HG03045 (cell line): ENCODE results near the gene PSMB5.

Experiments
- ATAC-seq: cut with Tn5 transposase; IDR thresholded peaks from one replicate; pipeline ENCODE4 v1.9.1; 2021; ENCODE audit warnings: mild to moderate bottlenecking, moderate library complexity; ENCODE audit not compliant: unreplicated experiment

The PSMB5 gene

DNA sequence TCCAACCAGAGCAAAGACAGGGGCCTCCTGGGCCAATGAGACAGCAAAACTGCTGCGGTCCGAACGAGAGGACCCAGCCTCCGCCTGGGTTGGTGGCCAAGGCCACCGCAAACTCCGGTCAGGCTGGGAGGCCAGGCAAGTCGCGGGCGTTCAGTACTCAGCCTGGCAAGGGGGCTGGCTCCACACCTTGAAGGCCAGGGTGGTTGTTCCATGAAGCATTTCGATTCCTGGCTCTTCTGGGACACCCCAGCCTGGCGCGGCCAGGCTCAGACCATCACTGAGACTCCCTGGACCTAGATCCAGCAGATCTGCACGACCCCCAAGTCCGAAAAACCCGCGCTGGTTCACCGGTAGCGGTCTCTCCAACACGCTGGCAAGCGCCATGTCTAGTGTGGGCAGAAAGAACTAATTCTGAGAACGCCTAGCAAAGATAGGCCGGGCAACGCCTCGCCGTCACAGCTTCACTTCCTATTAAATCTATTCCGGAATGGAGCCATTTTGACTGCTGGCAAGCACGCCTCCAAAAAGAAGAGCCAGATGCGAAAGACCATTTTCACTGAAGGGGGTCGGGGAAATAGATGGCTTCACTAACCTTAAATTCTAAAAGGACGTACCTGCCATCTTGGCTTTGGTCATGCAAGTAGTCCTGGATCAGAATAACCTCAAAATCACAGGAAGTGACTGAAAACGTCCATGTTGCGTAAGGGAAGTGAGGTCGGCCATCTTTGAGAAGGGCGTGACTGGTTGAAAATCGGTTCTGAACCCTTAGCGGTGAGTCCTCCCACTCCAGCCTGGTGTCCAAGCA, at the start of gene PSMB5:
Gene PSMB5, minus strand, starts transcription at position 403 of the 805 bp plus-strand sequence. Its CDS starts 19 bp downstream, at position 384.
- peak; percentile 92 for ATAC-seq

DNA sequence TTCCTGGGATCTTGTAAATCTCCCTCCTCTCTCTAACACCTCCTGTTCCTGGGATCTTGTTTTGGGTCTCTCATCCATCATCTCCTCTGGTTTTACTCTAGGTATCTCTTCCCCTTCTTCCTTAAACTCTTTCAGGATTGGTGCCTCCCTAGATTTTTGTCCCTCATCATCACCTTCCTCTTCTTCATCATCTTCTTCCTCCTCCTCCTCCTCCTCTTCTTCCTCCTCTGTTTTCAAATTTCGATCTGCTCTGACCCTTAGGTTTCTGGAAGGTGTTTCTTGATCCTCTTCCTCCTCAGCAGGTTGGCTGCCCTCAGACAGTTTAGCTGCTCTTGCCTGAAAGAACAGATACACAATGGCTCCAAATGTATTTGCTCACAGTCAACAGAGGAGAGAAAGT, 45.8 kb upstream of the PSMB5 start:
- ATAC-seq: no peak

DNA sequence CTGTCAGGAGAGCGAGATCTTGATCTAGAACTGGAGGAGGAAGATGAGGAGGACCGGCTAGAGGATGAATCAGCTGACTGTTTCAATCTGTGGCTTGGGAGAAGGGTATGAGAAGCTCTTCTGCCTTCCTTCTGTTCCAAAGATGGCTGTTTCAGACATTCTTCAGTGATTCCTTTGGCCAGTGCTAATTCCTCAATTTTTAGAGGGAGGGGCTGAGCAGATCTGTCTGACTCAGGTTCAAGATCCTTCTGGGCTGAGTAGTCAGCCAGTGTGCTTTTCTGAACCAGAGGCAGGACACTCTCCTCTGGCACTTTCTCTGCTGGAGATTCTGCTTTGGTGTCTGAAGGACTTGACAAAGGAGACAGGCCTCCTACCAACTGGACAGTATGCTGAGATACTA, 45.0 kb upstream of the PSMB5 start:
- ATAC-seq: no peak

DNA sequence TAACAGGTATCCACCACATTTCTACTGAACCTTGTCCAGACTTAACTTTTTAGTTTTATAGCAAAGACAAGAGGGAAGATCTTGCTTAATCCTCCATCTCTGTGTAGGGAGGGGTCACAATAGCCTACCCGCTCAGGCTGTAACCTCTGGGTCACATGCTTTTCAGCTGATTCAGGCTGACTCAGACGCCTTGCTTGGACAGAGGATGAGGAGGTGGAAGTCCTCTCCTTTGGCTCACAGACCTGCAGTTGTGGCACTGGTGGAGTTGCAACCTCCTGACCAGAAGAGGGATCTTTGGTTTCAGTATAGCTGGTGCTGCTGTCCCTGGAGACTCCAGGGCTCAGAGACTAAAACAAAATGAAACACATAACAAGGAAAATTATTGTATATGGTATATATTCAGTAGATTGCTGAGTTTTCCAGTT, 44.0 kb upstream of the PSMB5 start:
- no peak for ATAC-seq

DNA sequence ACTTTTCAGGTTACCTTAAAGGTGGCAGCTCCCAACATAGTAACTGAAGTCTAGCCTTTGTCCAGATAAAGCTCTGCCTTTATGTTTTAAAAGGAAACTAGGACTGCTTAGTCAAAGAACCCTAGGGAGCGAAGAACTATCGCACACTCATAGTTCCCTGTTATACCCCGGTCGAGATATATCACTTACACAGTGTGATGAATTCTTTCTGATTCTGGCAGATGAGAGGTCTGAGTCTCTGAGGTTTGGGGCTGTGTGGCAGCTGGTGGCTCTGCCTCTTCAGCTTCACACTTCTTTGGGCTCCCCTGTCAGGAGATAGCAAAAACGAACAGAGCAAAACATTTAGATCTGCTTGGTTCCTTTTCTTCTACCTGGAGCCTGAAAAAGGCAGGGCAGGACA, 43.3 kb upstream of the PSMB5 start:
- no peak for ATAC-seq

DNA sequence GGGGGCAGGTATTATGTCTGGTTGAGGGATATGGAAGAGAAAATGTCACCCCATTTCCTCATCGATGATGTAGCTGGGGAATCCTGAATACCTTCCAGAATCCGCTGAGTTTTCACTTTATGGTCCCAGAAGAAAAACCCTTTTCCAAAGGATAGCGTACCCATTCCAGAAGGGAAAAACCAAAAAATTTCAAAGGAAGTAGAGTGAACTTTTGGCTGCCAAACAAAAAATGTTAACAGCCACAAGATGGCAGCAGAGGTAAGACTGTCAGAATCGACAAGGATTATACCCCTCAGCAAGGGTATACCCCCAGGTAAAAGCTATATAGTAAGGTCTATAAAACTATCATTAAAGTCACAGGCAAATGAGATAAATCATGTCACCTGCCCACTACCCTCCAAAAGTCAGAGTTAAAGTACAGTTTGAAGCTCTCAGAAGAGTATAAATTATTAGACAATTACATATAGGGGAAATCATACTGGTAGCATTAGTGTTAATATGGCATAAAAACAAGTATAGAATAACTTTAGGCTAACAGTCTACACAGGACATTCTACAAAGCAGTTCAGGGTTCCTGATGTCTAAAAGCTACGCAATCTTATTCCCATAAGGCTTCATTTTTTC, 42.2 kb upstream of the PSMB5 start:
- no peak for ATAC-seq

DNA sequence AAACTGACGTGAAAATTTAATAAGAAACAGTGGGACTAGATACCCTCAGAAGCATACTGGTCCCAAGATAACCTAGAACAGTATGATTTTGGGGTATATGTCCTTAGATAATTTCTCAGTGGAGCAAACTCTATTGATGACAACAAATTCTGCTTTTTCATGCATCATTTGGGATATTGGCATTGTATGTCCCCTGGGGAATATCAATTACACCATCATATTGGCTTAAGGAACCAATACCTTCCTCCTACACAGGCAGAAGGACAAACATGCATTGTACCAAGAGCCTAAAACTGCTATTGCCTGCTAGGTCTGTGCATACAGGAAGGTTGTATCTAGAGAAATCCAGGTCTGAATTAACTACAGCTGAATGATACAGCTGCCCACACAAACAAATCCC, 40.2 kb upstream of the PSMB5 start:
- no peak for ATAC-seq

DNA sequence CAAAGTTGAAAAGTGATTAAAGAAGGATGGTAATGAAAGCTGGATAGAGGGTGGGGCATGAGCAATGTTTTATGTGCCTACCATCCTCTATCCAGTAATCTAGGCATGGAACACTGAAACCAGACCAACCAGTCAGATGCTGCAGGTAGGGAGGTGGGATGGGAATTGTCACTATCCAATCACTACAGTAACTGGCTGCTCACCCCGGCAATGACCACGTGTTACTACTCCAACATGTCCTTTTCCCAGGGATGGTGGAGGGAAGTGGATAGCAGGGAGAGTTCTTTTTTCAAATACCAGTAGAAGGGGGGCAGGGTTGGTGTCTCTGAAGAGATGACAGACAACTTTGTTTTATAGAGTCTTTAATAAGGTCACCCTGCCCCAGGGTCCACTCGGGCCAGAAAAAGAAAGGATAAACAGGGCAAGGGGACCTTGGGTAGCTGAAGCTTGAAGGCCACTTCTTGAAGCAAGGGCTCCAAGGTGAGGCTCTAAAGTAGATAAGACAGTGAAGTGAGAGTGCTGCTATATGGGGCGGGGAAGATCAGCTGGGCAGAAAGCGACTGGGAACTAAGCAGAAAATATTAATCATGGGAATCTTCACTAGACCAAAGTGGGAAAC, 37.3 kb upstream of the PSMB5 start:
- no peak for ATAC-seq

DNA sequence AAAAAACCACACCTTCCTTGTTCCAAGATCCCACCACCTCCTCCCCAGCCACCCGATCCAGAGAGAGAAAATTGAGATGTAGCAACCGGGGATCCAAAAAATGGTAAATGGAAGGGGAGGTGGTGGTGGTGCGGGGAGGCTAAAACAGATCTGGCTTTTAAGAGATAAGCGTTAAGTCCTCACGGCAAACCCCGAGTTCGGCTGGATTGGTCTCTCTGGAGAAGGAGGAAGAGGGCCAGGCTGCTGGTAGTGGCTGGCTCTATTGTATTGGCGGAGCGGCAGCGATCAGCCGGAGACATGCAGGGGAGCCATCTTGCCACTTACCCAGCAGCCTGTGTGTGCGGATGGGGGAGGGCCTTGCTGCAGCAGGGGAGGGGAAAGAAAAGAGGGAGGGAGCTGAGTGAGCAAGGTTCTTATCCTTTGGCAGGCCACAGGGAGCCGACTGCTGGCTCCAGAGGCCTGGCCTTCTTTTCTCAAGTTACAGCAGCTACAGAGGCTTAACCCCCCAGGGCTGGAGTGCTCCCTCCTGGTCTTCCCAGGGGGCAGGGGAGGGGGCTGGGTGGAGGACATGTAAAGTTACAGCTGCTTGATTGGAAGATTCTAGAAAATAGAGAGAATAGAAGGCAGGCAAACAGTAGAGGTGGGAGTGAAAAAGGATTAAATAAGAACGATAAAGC, 36.7 kb upstream of the PSMB5 start:
- peak; percentile 87 for ATAC-seq

DNA sequence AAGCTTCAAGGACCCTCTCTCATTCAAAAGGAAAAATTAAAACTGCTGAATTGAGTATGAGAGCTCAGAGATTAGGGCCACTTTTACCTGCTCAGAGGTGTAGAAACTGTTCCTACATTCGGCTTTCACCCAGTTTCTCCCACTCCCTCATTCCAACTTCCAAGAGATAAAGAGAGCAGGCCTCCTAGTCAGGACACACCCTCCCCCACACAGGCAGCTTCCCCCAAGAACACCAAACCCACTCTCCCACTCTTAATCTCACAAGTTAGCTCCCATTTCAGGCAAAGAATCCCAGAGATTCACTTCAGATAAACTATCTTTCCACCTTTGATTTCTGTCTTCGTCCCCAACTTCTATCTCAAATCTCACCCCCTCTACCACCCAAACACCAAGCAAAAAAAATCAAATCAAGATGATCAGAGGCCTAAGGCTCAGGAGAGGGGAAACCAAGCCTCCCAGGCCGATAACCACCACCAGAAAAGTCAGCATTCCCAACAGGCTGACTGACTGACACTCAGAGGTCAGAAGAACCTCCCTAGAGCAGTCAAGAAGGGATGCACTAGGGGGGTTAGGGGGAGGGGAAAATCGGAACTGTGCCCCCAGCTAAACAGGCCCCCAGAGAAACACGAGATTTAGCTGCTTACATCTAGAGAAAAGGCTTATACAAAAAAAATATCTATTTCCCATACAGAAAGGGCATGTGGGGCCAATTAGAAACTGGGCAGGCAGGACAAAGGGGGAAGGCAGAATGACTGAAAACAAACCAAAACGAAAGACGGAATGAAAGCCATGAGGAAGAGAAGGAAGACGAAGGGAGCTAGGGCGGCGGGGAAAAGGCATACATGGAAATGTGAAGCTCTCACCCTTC, 35.8 kb upstream of the PSMB5 start:
- ATAC-seq: no peak

DNA sequence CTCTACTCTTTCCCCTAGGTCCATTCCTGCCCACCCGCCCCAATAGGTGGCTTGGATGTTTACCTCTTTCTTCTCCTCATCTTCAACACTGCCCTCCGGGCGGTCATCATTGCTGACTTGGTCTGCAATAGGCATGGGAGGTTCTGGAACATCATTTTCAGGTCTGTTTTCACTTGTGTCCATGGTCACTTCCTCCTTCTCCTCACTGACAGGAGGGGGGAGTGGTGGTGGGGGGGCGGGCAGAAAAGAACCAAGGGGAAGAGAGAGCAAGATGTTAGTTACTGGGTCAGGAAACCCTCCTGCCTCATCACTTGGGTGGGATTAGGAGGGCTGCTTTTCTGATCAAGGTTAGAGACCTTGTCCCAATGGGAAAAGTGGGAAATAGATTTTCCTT, 34.7 kb upstream of the PSMB5 start:
- ATAC-seq: no peak

DNA sequence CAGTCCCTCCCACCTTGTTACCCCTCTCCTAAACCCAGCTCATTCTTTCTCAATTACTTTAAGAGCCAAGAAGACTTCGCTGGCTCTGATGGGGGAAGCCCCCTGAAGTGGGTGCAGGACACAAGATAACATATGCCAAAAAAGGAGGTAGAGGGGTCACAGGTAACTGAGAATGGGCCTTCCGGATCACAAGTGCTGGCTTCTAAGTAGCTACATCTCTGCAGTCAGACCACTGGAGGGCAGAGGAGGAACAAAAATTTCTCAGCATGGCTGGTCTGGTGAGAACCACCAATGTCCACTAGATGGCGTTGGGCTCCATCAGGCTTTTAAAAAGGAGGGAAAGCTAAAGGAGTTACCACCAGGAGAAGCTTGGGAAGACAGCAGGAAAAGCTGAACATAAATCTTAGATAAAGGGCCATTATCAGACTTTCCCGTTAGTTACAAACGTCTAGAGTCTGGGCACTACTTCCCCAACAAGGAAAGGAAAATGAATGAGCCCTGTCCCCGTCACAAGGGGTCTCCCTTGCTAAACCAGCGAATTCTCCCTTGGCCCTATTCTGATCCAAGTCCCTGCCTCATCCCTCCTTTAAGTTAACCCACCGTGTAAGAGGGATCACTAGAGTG, 34.2 kb upstream of the PSMB5 start:
- ATAC-seq: peak; percentile 63

DNA sequence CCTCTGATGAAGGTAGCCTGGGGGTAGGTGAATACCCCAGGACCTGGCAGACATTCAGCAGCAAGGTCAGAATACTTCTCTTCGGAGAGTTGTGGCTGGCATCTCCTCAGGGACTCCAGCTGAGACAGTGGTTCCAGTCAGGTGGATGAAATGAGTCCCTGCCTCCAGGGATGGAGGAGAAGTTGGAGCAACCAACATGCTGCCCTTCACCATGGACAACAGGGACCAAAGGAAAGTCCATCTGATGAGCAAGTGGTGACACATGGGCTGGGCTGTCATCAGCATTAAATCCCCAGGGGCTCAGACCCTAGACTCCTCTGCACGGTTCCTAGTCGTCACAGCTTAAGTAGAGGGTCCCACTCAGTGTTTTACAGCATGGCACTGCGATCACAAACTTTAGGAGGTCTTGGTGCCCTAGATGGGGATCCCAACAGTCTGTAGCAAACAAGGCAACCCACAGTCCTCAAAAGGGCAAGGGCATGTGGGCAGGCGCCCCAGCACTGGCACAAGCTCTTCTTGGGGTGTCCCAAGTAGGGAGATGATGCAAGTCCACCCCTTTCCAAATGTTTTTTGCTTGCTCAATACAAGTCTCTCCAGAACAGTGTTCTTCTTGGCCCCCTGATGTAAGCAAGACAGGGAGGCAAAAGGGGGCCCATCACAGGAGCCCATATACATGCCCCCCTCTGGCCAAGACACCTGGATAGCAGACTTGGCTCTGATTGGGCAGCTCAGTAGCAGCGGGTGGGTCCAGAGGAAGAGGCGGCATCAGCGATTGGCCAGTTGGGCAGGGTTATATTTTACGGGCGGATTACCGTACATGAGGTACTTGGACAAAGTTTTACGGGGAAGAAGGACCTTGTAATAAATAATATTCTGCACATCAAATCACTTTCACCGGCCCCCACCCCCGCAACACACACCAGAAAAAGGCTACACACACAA, 33.4 kb upstream of the PSMB5 start:
- ATAC-seq: no peak

DNA sequence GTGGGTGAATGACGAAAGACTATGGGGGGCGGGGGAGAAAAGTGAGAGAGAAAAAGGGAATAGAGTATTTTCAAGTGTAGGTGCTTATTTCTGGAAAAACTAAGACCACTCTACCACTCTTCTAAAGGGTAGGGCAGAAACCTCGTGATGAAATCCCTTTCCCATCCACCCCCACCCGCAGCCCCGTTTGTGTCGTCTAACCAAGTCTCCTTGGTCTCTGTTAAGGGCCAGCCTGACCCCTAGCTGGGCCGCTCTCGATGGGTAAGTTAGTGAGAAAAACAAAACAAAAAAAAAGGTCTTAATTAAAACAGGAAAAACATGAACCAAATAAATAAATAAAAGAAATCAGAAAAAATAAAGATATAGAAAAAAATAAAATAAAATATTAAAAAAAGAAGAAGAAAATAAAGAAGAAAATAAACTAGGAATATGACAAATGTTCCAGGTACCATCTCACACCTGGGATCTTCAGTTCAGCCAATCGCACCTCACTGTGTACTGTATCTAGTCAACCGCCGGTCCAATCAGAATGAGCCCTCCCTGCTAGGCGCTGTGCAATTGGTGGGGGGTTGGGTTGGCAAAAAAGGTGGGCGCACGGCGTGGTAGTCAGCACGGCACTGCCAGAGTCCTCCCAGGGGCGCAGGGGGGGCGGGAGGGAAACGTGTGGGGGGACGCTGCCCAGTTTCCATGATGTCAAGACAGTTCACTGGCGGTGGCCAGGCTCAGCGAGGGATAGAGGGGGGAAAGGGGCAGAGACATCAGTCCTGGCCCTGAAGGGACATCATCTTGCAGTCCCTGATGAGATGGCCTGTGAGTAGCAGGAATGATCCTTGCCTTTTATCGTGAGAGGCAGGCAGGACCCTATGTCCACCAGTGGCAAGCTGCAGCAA, 32.4 kb upstream of the PSMB5 start:
- ATAC-seq: no peak

DNA sequence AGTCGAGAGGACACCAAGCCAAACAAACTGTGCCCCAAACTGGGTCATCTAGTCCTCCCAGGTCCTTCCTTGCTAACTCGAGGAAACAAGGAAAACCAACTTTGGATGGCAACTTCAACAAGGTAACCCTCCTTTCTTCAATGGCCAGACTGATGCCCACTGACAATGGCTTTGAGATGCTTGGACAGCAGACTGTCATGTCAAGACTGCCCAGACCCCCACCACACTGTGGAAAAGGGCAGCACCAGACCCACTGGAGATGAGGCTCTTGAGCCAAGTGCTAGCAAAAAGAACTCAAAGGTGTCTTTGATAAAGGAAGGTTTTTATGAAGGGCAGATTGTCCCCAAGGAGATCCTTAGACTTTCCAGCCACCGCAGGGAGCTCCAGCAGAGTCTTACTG, 31.7 kb upstream of the PSMB5 start:
- no peak for ATAC-seq

DNA sequence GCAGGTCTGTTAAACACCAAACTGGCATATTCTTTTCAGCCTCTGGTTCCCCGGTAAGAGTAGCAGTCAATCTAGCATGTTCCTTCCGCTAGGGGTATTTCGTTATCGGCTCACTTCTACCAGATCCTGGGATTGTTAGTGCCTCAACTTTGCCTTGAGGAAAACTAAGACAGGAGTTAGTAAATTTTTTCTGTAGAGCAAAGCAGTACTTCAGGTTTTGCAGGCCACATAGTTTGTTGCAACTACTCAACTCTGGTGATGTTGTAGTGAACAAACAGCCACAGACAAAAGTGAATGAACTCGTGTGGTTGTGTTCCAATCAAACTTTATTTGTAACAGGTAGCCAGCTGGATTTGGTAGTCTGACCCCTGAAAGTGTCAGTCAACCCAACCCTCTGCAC, 28.9 kb upstream of the PSMB5 start:
- no peak for ATAC-seq

DNA sequence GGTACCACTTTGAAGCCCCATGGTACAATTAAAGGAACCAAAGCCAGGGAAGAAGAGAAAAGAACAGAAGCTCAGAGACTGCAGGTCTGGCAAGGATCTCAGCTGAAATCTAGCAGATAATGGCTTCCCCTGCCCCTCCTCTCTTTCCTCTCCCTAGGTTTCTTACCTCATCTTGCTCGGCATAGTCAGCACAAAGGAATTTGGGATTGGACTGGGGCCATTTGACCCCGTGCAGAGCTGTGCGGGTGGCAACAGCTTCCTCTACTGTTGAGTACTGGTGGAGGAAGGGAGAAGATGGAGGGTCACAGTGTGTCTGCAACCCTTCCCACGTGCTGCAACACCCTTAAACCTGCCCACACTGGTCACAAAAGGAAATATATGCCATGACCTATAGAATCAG, 27.3 kb upstream of the PSMB5 start:
- no peak for ATAC-seq
